Uterus (tissue), 2 donors: ENCODE measurements around the gene PIAS4.

Experiments used
- POLR2A ChIP-seq, 2 donors: fragments of 450-650 bp; IDR thresholded peaks; one replicate each; pipeline ENCODE4 v1.6.1; 2016; ENCODE audit warnings: antibody characterized with exemption in 2 of 2, mild to moderate bottlenecking in 1 of 2, moderate library complexity in 1 of 2
- TF ChIP-seq, protein P1 (sequence below), 4 experiments: fragments of 200-600 bp in 2 of 4; fragments of 450-650 bp in 2 of 4; sonication (generic) in 2 of 4; IDR thresholded peaks; one replicate each; pipeline ENCODE4 v1.5.1; 2016 to 2019; ENCODE audit warnings: antibody characterized with exemption in 4 of 4, mild to moderate bottlenecking in 2 of 4, moderate library complexity in 1 of 4

DNA sequence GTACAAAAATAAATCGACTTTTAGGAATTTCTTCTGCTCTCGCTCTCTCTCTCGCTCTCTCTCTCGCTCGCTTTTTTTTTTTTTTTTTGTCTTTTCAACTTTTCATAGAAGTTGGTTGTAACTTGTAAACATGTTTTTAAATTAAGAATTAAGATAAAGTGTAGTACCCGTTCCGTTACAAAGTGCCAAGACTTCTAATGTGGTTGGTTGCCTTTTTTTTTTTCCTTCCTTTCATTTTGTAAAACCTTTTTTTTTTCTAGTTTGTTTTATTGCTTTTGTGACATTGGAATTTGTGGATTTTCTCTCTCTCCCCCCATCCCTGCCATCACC, 38.8 kb downstream of the PIAS4 start:
- TF ChIP-seq POLR2A (IDR thresholded peaks at IDR 0.05), result no peak
- TF ChIP-seq, protein P1, sequence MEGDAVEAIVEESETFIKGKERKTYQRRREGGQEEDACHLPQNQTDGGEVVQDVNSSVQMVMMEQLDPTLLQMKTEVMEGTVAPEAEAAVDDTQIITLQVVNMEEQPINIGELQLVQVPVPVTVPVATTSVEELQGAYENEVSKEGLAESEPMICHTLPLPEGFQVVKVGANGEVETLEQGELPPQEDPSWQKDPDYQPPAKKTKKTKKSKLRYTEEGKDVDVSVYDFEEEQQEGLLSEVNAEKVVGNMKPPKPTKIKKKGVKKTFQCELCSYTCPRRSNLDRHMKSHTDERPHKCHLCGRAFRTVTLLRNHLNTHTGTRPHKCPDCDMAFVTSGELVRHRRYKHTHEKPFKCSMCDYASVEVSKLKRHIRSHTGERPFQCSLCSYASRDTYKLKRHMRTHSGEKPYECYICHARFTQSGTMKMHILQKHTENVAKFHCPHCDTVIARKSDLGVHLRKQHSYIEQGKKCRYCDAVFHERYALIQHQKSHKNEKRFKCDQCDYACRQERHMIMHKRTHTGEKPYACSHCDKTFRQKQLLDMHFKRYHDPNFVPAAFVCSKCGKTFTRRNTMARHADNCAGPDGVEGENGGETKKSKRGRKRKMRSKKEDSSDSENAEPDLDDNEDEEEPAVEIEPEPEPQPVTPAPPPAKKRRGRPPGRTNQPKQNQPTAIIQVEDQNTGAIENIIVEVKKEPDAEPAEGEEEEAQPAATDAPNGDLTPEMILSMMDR (IDR thresholded peaks at IDR 0.05), result no peak
